Activated effector memory CD4-positive, alpha-beta T cell treated with Interleukin-2 at 50 U/mL for 16 hours (primary cell): ENCODE measurements around the gene OBP2A.
"Not testable (repeated sequence)": the region's sequence is repeated elsewhere in the genome, so short reads cannot be mapped to it uniquely, and the experiment has no call there.

Source experiments
- DNase-seq: peaks from one replicate; pipeline ENCODE4 v3.0.0-alpha.2; 2020

Gene OBP2A

GRCh38 chr9:135545646-135546176 lies at the start of gene OBP2A:
Gene OBP2A, plus strand, starts transcription at chr9:135546126. Its CDS starts 55 bp downstream, at chr9:135546181.
- DNase-seq, result not testable (repeated sequence)

- DNase-seq, result no peak
These were observed 47.4 kb upstream of the OBP2A start for GRCh38 chr9:135498381-135499126.

- DNase-seq, result peak; percentile 82
These were observed 46.4 kb upstream of the OBP2A start for GRCh38 chr9:135499326-135500070.

GRCh38 chr9:135500071-135500524 lies 45.8 kb upstream of the OBP2A start:
- DNase-seq, result no peak

- peak; percentile 84 for DNase-seq
These were observed 45.2 kb upstream of the OBP2A start, which contains the start of gene MRPS2 for GRCh38 chr9:135500525-135501260. Gene MRPS2, plus strand, starts transcription at chr9:135500682. Its CDS starts 29 bp downstream, at chr9:135500711.

- DNase-seq, result no peak
These were observed 44.4 kb upstream of the OBP2A start for GRCh38 chr9:135501261-135502167.

- DNase-seq, result no peak
These were observed 43.6 kb upstream of the OBP2A start for GRCh38 chr9:135502168-135502872.

GRCh38 chr9:135502873-135503321 lies 43.0 kb upstream of the OBP2A start:
- no peak for DNase-seq

GRCh38 chr9:135503371-135504261 lies 42.3 kb upstream of the OBP2A start:
- DNase-seq, result no peak

GRCh38 chr9:135504262-135505243 lies 41.4 kb upstream of the OBP2A start:
- DNase-seq, result peak; percentile 36

GRCh38 chr9:135505406-135506187 lies 40.3 kb upstream of the OBP2A start:
- DNase-seq, result no peak

GRCh38 chr9:135506327-135507103 lies 39.4 kb upstream of the OBP2A start:
- no peak for DNase-seq

- no peak for DNase-seq
These were observed 38.6 kb upstream of the OBP2A start for GRCh38 chr9:135507104-135508035.

GRCh38 chr9:135508211-135508820 lies 37.6 kb upstream of the OBP2A start:
- DNase-seq, result no peak

- no peak for DNase-seq
These were observed 36.5 kb upstream of the OBP2A start for GRCh38 chr9:135509458-135509857.

- DNase-seq, result no peak
These were observed 33.7 kb upstream of the OBP2A start for GRCh38 chr9:135512241-135512603.
